ENCODE measurements around the gene EIF4E2.
A peak's percentile ranks its signal among the peaks of the same experiment; 100 is the strongest.
"Not testable (repeated sequence)": the region's sequence is repeated elsewhere in the genome, so short reads cannot be mapped to it uniquely, and the experiment has no call there.

The EIF4E2 gene

DNA sequence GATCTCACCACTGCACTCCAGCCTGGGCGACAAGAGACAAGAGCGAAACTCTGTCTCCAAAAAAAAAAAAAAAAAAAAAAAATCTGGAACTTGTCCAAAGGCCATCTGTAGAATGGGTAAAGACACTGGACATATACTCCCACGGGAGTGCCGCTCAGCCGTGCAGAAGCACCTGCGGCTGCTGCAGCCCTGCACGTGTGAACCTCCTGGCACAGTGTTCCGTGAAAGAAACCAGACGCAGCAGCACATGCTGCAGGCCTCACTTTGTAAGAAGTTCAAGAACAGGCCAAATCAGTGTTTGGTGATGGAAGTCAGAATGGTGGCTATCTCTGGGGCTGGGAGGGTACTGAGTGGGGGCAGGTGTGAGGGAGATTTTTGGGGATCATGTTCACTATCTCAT, 18.1 kb upstream of the EIF4E2 start:
- no peak overlapping the region for H3K4me3 ChIP-seq (ENCODE audit: low read length)
- DNase-seq (ENCODE audit: low read depth) = no peak
- TF ChIP-seq, protein P1, sequence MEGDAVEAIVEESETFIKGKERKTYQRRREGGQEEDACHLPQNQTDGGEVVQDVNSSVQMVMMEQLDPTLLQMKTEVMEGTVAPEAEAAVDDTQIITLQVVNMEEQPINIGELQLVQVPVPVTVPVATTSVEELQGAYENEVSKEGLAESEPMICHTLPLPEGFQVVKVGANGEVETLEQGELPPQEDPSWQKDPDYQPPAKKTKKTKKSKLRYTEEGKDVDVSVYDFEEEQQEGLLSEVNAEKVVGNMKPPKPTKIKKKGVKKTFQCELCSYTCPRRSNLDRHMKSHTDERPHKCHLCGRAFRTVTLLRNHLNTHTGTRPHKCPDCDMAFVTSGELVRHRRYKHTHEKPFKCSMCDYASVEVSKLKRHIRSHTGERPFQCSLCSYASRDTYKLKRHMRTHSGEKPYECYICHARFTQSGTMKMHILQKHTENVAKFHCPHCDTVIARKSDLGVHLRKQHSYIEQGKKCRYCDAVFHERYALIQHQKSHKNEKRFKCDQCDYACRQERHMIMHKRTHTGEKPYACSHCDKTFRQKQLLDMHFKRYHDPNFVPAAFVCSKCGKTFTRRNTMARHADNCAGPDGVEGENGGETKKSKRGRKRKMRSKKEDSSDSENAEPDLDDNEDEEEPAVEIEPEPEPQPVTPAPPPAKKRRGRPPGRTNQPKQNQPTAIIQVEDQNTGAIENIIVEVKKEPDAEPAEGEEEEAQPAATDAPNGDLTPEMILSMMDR (conservative IDR thresholded peaks at IDR 0.05; ENCODE audit: low read length) = no peak

DNA sequence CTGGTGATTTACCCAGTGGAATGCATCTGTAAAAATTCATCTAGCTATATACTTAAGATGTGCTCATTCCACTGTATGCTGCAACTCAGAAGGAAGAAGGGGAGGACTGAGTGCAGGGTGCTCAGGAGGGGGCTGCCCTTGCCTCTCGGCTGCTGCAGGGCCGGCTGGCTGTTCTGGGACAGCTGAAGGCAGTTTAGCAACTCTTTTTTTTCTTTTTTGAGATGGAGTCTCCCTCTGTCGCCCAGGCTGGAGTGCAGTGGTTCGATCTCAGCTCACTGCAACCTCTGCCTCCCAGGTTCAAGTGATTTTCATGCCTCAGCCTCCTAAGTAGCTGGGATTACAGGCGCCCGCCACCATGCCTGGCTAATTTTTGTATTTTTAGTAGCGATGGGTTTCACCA, 17.7 kb upstream of the EIF4E2 start:
- DNase-seq (ENCODE audit: low read depth); H3K4me3 ChIP-seq (ENCODE audit: low read length): not testable (repeated sequence)

DNA sequence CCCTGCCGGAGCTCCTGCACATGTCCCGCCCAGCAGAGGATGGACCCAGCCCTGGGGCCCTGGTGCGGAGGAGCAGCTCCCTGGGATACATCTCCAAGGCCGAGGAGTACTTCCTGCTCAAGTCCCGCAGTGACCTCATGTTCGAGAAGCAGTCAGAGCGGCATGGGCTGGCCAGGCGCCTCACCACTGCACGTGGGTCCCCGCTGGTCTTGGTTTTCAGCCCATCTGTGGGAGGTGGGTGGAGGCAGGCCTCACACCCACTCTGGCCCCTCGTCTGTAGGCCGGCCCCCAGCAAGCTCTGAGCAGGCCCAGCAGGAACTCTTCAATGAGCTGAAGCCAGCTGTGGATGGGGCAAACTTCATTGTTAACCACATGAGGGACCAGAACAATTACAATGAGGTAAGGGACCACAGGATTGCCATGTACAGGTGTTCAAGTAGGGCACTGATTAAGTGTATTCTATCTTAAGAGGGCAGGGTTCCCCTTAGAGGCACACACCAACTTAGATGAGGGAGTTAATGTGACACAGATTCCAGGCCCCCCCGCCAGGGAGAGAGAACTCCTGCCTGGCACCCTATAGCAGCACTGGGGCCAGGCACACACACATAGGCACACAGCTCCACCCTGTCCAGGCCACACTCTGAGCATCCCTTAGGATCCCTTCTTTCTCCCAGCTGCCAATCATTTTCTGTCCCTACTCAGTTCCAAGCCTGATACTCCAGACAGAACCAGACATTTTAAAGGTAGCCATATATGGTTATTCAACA, 16.4 kb upstream of the EIF4E2 start:
- TF ChIP-seq, protein P1 (conservative IDR thresholded peaks at IDR 0.05; ENCODE audit: low read length) = no peak
- no peak overlapping the region for H3K4me3 ChIP-seq (ENCODE audit: low read length)
- DNase-seq (ENCODE audit: low read depth) = no peak

DNA sequence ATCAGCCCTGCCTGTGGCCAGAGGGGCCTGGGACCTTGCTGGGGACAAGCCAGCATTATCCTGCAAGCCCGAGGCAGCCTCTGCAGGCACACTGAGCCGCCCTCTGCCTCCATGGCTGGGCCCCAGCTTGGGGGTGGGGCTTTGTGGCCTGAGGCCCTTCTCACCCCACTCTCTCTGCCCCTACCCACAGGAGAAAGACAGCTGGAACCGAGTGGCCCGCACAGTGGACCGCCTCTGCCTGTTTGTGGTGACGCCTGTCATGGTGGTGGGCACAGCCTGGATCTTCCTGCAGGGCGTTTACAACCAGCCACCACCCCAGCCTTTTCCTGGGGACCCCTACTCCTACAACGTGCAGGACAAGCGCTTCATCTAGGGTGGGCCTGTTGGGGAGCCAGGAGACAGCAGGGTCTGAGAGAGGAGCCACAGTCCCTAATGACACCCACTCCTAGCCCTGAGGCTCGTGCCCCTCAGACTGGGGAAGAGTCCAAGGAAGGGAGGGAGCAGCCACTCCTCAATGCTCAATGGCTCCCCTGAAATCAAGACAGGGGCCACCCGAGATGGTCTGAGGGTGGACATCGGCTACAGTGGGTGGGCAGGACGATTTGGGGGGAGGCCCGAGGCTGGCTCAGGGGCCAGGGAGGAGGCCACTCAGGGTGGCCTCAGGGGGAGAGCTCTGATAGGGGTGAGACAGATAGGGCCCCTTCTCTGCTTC, 15.4 kb upstream of the EIF4E2 start:
- H3K4me3 ChIP-seq (ENCODE audit: low read length) = no peak overlapping the region
- no peak for DNase-seq (ENCODE audit: low read depth)
- TF ChIP-seq, protein P1 (conservative IDR thresholded peaks at IDR 0.05; ENCODE audit: low read length) = no peak

DNA sequence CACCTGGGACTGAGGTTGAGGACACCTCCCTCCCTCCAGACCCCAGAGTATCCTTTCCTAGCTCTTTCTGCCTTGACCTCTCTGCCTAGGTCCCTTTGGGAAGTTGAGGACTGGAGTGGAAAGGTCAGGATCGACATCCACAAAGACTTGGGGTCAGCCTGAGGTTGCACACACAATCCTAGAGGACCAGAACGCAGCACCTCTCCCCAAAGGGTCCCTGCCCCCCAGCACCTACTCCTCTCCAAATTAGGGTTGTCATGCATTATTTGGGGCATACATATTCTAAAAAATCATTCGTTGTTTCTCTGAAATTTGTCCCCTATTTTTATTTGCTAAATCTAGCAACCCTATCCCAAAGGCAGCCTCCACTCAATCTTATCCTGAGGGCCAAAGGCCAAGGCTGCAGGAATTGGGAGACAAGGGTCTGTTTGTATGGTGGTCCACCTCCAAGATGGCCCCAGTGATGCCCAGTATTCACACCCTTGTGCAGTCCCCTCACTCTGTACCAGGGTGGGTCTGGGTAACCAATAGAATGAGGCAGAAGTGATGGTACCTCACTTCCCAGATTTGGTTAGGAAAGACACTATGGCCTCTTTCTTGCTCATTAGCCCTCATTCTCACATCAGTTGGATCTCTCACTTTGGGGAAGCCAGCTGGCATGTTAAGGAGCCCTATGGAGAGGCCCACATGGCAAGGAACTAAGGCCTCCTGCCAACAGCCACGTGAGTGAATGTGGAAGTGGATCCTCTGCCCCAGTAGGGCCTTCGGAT, 14.5 kb upstream of the EIF4E2 start:
- no peak for DNase-seq (ENCODE audit: low read depth)
- H3K4me3 ChIP-seq (ENCODE audit: low read length) = no peak overlapping the region
- TF ChIP-seq, protein P1 (conservative IDR thresholded peaks at IDR 0.05; ENCODE audit: low read length) = no peak

DNA sequence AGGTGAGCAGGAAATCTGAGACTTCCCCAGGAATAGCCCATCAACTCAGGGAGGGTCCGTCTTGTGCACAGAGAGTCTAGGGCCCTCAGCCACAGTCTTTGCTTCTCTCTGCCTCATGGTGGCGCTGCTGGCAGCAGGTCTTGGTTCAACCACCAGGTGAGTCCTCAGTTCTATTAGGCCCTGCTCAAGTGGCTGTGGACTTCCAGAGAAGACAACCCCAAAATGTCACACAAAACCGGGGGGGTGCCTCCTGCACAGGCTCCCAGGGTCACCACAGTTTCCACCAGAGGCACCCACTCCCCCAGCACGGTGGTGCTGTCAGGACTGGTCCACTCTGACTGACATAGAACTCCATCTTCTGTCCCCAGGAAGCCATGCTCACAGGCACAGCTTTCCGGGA, 13.4 kb upstream of the EIF4E2 start:
- no peak overlapping the region for H3K4me3 ChIP-seq (ENCODE audit: low read length)
- DNase-seq (ENCODE audit: low read depth) = no peak
- TF ChIP-seq, protein P1 (conservative IDR thresholded peaks at IDR 0.05; ENCODE audit: low read length) = peak; percentile 12; the same call in 1 of the 2 replicates

DNA sequence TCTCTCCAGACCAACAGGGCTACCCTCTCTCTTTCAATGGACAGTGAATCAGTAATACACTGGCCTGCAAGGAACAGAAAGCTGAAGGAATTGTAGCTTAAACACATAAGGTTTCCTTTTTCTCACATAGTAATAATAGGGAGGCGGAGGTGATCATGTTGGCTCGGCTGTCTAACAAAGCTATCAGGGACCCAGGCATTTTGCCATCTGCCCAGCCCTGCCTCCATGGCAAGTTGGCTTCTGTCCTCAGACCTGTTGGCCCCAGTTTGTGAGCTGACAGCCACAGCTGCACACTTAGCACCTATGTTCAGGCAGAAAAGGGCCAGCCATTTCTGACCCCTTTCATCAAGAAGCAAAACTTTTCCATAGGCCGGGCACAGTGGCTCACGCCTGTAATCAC, 13.0 kb upstream of the EIF4E2 start:
- DNase-seq (ENCODE audit: low read depth) = no peak
- no peak overlapping the region for H3K4me3 ChIP-seq (ENCODE audit: low read length)
- TF ChIP-seq, protein P1 (conservative IDR thresholded peaks at IDR 0.05; ENCODE audit: low read length) = no peak
